NCI-H1436 treated with DMSO at 0.1 percent for 48 hours (cell line): ENCODE measurements around the gene PRDM10.
A peak's percentile ranks its signal among the peaks of the same experiment; 100 is the strongest.
"Not testable (repeated sequence)": the region's sequence is repeated elsewhere in the genome, so short reads cannot be mapped to it uniquely, and the experiment has no call there.

ENCODE experiments used
- DNase-seq: peaks from one replicate; lab custom pipeline; 2025; lab: John Stamatoyannopoulos, UW

Gene PRDM10

GRCh38 chr11:129894278-129895125 lies 108.1 kb downstream of the PRDM10 start:
- DNase-seq, result no peak

DNA sequence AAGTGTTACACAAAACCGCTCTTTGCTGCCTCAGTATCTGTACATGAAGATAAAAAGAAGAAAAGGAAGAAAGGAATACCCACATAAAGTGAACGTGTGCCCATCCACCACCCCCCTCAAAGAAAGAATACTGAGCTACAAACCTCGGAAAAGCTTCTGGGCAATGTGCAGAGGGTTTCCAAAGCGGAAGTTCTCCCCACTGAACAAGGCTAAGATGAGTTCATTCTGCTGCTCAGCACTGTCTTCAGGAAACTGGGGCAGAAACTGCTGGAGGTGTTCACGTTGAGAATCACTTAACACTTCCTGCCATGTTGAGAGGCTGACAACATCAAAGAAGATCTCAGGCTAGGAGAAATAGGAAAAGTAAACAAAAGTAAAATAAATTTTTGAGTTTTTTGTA lies 114.2 kb downstream of the PRDM10 start:
- DNase-seq, result no peak

- DNase-seq, result no peak
Measured at GRCh38 chr11:129885381-129885780, 117.3 kb downstream of the PRDM10 start.

- DNase-seq, result no peak
Measured at GRCh38 chr11:129884581-129884980, 118.1 kb downstream of the PRDM10 start.

GRCh38 chr11:129881570-129882170 lies 121.0 kb downstream of the PRDM10 start:
- DNase-seq, result no peak

GRCh38 chr11:129880311-129880710 lies 122.3 kb downstream of the PRDM10 start:
- no peak for DNase-seq

DNA sequence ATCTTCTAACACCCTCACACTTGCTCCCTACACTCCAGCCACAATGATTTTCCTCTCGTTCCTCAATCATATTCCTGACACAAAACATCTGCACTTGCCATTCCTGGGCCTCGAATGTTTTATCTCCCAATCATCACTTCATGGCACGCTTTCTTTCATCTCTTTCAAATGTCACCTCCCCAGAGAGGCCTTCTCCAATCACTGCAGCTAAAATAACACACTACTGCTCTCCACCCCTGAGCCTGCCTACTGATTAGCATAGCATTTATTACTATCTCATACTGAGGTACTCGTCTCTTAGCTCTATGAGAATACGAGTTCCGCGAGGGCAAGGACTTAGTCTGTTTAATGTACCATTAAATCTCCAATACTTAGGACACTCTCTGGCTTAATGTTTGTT lies 130.7 kb downstream of the PRDM10 start:
- DNase-seq, result no peak

GRCh38 chr11:129868626-129869025 lies 134.0 kb downstream of the PRDM10 start:
- not testable (repeated sequence) for DNase-seq

DNA sequence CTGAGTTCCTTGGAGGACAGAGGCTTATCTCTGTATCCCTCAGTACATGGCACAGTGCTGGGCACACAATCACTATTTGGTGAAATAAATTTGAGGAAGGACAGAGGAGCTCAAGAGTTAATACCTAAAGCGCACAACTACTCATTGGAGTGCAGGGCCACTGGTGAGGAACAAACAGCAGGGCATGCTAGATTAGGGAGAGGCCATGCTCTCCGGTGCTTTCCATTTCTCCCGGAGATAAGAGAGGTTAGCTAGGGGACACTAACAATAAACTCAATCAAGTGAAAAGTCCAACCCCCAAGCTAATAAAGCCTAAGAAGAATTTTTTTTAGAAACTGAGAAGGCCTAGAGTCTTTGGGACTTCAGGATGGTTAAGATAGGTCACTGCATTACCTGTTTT lies 136.3 kb downstream of the PRDM10 start:
- no peak for DNase-seq

- DNase-seq, result no peak
Measured at GRCh38 chr11:129865701-129866100, 136.9 kb downstream of the PRDM10 start.

GRCh38 chr11:129864811-129865210 lies 137.8 kb downstream of the PRDM10 start:
- no peak for DNase-seq

DNA sequence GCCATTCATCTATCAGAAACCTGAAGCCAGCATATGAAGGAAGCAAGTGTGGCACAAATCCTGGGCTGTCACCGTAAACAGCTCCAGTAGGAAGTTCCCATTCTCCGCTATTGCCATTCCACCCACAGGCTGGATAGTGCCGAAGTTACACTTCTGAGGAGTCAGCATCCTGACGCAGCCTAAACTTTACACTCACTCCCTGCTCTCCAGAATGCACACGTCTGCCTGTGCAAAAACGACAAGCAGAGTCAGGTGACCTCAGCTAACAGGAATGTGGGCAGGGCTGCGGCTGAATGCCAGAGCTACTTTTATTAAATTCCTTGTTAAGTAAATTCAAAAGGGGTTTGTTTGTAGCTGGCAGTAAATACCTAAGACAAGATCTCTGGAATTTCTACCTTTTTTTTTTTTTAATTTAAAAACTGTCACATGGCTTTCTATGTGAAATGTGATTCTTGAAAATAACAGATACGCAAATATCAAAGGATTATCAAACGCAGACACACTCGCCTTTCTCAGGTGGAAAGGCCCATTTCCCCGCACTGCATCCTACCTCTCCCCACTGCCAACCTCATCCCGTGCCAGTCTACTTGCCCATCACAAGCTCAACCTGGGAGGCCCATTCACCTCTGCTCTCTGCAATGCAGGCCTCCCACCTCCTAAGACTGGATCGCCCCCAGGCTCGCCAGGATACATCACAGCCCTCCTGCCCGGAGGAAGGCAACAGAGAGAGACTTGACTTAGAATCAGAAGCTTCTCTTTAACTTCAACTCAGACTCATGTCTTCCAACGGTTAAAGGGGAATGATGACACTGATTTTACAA lies 140.7 kb downstream of the PRDM10 start:
- no peak for DNase-seq

GRCh38 chr11:129856036-129856435 lies 146.6 kb downstream of the PRDM10 start:
- DNase-seq, result no peak

DNA sequence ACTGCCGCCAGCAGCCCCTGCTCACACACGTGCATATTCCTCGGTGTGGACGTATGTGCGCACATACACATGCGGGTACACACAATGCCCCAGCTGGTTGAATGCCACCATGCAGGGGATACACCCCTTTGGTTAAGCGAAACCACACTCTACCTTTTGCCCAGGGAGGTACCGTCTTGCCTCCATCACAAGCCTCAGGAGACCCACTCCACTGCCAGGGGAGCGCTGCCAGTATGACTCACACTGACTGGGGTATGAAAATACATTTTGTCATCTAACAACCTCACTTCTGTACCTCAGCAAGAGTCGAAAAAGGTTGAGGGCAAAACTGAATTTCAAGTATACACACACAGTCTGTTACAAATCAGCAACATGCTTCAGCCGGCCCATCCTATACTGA lies 147.5 kb downstream of the PRDM10 start:
- no peak for DNase-seq

GRCh38 chr11:129854232-129854805 lies 148.3 kb downstream of the PRDM10 start:
- no peak for DNase-seq

DNA sequence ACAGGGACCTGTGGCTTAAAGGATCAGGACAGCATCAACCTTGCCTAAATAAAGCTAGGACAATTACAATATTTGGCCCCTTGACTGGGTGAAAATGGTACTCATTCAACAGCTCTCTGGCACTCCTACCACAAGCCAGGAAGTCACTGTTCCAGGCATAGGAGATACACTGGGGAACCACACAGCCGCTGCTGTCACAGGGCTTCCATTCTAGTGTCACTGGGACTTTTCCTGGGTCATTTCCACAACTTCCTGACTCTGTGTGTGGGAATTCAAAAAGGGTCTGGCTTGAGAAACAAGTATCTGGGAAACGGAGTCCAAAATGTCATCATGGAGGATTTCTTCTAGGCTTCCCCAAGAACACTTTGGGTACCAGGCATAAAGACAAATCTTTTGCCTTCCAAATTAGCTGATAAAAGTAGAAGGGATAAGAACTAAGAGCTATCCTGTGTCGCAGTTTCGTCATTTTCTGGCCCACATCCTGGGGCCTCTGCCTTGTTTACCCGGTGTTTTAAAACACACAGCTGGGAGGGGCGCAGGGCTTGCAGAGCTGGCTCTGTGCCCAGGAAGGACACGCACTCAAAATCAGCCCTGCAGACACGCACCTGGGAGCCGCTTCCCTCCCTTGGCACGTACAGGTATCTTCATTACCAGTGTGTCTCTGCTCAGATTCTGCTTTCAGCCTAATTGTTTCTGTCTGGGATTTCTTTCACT lies 149.0 kb downstream of the PRDM10 start:
- DNase-seq, result peak; percentile 51

DNA sequence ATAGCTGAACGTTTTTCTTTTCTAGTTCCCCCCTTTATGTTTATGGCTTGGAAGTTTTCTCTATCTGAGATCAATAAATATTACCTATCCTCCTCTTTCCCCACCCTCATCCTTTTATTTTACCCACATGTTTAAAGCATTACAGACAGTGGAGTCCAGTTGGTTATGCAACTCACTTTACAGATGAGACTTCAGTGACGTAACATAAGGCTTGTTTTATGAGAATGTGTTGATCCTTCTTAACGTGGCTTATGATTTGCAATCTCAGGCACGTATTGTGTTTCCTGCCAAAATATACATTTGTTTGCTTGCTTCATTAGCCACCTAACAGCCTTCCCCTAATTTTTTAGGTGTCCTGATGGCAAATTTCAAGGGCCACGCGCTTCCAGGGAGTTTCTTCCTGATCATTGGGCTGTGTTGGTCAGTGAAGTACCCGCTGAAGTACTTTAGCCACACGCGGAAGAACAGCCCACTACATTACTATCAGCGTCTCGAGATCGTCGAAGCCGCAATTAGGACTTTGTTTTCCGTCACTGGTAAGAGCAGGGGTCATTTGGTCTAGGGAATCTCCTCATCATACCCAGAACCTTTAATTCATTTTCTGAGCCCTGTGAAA lies 150.4 kb downstream of the PRDM10 start:
- DNase-seq, result no peak
